BJ (cell line): ENCODE data around the gene CLRN3. TPM values are rescaled to one million over a fixed set of nuclear protein-coding genes. Genes with fewer than 3 reads are reported as not detected.

Experiments
- CTCF ChIA-PET: fragments of 350-600 bp; formaldehyde crosslinking; extraction: SDS; loops from one replicate; lab custom pipeline; 2021; ENCODE audit warnings: antibody characterized with exemption, inconsistent platforms; lab: Yijun Ruan, JAX
- POLR2A ChIA-PET: fragments of 300-600 bp; sonication (Branson Sonifier 250); formaldehyde crosslinking; extraction: SDS; loops from one replicate; lab custom pipeline; 2021; ENCODE audit warnings: antibody characterized with exemption; lab: Charles Lee
- DNase-seq: peaks from one replicate; pipeline ENCODE4 v3.0.0-alpha.2; 2011; ENCODE audit warnings: low read depth
- H3K27me3 ChIP-seq: 2 replicates; pipeline ENCODE4 v1.6.0; 2011; ENCODE audit warnings: low read length; ENCODE audit not compliant: control insufficient read depth, insufficient read depth
- H3K36me3 ChIP-seq: 2 replicates; pipeline ENCODE4 v1.5.1; 2011; ENCODE audit warnings: low read length; ENCODE audit not compliant: control insufficient read depth, insufficient read depth
- H3K4me3 ChIP-seq: 2 replicates; pipeline ENCODE4 v1.5.1; 2011; ENCODE audit warnings: low read depth, mild to moderate bottlenecking, control low read depth, low read length
- polyA plus RNA-seq: library from polyadenylated mRNA; depleted of rRNA; stranded (reverse); fragments of >200 nt; gene quantifications from 2 replicates; pipeline ENCODE4 v1.2.3, GENCODE V29; 2011
- TF ChIP-seq, protein P1 (sequence below): IDR thresholded peaks from 2 replicates; pipeline ENCODE4 v1.5.1; 2011; ENCODE audit warnings: low read depth, mild to moderate bottlenecking, control low read depth, inconsistent platforms, low read length, moderate library complexity; ENCODE audit not compliant: insufficient read depth

Gene CLRN3
- polyA plus RNA-seq, 1 experiment: not detected

DNA sequence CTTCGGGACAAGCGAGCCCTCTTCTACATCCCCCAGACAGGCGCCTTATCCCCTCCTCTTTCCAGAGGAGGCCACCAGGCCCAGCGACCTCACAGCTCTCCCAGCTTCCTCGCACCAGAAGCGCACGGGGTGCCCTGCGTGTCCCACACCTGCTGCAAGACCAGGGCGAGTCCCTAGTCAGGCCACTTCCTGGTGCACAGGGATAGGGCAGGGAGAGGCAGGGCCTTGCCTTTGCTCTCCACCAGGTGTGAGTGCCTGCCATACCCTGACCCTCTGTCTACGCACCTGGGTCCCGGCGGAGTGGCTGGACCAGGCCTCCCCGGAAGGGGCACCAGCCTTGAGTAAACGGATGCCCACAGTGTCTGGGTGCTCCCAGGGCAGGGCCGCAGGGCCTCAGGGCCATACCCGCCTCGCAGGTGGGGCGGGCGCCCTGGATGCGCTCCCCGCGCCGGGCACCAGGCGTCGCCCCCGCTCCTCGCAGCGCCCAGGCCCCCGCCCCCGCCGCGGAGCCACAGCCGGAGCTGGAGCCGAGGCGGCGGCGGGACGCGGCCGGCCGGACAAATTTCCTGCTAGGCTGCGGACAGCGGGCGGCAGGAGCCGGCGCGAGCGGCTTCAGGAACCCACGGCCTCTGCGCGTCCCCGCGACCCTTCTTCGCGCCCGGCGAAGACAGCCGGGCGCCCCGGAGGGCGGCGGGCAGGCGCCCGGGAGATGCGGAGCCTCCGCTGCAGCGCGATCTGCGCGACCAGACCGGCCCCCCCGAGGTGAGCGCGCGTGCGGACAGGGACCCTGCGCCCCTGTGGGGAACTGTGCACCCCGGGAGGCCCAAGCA lies 14.0 kb upstream of the CLRN3 start, which contains the start of gene PTPRE:
PTPRE (plus strand) TSS at position 556 of the 830 bp plus-strand sequence. CDS start 133,779 bp downstream, outside the sequence.
- Histone ChIP-seq H3K36me3 (no peaks in the 10 kb centered on the region), H3K27me3 (no peaks in the 10 kb centered on the region), H3K4me3 (peak within 1 kb of the TSS; percentile 28)
- no peak for DNase-seq
- POLR2A ChIA-PET: no interaction called here
- TF ChIP-seq, protein P1, sequence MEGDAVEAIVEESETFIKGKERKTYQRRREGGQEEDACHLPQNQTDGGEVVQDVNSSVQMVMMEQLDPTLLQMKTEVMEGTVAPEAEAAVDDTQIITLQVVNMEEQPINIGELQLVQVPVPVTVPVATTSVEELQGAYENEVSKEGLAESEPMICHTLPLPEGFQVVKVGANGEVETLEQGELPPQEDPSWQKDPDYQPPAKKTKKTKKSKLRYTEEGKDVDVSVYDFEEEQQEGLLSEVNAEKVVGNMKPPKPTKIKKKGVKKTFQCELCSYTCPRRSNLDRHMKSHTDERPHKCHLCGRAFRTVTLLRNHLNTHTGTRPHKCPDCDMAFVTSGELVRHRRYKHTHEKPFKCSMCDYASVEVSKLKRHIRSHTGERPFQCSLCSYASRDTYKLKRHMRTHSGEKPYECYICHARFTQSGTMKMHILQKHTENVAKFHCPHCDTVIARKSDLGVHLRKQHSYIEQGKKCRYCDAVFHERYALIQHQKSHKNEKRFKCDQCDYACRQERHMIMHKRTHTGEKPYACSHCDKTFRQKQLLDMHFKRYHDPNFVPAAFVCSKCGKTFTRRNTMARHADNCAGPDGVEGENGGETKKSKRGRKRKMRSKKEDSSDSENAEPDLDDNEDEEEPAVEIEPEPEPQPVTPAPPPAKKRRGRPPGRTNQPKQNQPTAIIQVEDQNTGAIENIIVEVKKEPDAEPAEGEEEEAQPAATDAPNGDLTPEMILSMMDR: peak; percentile 28; the same call in 1 of the 2 replicates
- CTCF ChIA-PET: interaction anchor here (0.6 to 3.6 kb wide), 24 partner anchors 9 to 244 kb away, joined by 3 to 100 read pairs (median 3); no protein-coding TSS in a partner anchor

DNA sequence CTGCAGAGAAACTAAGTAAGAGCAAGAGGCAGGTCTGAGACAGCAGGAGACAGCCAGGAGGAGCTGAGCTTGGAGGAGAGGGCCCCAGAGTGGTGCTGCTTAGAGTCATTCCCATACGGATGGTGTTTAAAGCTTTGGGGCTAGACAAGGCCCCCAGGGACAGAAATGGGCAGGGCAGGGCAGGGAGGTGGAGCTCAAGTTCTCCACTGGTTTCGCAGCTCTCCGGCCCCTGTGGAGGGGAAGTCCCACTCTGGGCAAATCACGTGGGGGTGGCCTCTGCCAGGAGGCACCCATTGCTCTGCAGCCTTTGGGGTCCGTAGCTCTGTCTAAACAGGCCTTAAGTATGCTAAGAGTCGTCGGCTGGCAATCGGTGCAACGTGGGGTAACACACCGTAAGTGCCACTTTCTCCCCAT lies 13.1 kb upstream of the CLRN3 start:
- Histone ChIP-seq H3K27me3 (no peaks in the 10 kb centered on the region), H3K36me3 (no peaks in the 10 kb centered on the region), H3K4me3 (no peak overlapping the region)
- ChIA-PET CTCF (interaction anchor here (0.8 to 3.6 kb wide), 10 partner anchors 12 to 164 kb away, joined by 3 to 100 read pairs (median 6); no protein-coding TSS in a partner anchor), POLR2A (no interaction called here)
- TF ChIP-seq, protein P1: no peak
- DNase-seq: no peak

DNA sequence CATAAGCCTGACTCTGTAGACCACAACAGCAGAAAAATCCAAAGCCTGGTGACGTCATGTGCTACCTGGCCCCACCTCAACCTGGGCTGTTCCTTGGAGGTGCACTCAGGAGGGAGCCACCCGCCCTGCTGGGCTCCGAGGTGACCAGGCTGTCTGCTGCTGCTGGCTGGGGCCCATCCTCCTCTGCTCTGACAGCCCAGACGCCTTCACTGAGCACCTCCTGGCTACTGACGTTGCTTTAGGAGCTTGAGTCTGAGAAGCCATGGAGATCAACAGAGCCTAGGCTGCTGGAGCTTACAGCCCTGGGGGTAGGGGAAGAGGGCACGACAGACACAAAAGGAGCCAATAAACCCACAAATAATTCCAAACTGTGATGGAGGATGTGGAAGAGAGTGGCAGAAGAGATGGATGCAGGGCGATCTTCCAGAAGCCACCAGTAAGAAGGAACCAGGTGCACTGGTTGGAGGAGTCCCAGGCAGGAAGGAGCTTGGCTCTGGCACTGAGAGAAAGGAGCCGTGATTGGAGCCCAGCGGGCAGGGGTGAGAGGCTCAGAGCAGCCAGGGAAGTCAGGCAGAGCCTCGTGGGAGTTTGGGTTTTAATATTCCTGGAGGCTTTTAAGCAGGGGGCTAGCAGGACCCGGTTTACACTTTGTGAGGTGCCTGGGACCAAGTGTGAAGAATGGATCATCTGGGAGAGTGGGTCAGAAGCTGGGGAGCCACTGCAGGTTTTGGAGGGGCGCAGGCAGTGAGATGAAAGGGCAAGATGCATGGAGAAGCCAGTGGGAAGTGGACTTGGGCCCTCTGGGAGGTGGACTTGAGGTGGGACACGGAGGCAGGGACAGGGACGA lies 12.5 kb upstream of the CLRN3 start:
- Histone ChIP-seq H3K27me3 (no peaks in the 10 kb centered on the region), H3K36me3 (no peaks in the 10 kb centered on the region), H3K4me3 (no peak overlapping the region)
- TF ChIP-seq, protein P1: no peak
- ChIA-PET CTCF (interaction anchor here (1.3 to 3.6 kb wide), 7 partner anchors 13 to 165 kb away, joined by 4 to 100 read pairs (median 6); no protein-coding TSS in a partner anchor), POLR2A (no interaction called here)
- DNase-seq: no peak

DNA sequence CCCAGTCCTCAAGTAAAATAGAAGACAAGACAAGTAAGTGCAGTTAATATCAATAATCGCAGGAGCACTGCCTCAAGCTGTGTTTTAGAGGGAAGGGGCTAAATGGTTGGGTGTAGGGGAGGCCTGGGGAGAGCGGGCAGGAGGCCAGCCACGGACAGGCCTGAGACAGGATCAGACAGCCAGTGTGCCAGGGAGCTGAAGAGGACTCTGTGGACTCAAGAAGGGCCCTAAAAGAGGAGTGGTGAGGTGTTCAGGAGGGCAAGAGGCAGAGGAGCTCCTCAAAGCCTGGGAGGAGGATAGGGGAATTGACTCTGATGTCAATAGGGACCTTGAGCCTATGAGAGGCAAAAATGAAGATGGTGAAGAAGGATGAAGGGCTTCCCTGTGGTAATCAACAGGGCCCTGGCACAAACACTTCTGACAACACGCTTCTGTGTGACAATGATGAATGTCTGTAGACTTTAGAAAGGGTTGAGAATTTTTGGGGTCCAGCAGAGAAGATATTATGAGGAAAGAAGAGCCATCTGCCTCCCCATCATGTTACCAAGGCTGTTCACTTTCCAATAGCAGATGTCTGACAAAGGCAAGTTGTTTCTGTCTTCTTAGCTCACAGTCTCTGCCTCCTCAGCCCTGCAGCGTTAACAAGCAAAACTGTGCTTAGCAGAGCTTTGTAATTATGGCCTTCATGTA lies 11.7 kb upstream of the CLRN3 start:
- no peaks in the 10 kb centered on the region for H3K27me3 ChIP-seq
- TF ChIP-seq, protein P1: no peak
- H3K4me3 ChIP-seq: no peak overlapping the region
- no peaks in the 10 kb centered on the region for H3K36me3 ChIP-seq
- no peak for DNase-seq
- CTCF ChIA-PET: interaction anchor here (1.3 to 3.6 kb wide), 4 partner anchors 106 to 165 kb away, joined by 4 to 100 read pairs (median 20); no protein-coding TSS in a partner anchor
- POLR2A ChIA-PET: no interaction called here
